K562 (cell line): ENCODE data around the gene KCNJ10. TPM values are rescaled to one million over a fixed set of nuclear protein-coding genes. Genes with fewer than 3 reads are reported as not detected.

Experiments used
- CBFA2T3 ChIP-seq: fragments of 450-650 bp; IDR thresholded peaks from 2 replicates; pipeline ENCODE4 v1.6.1; 2017
- HNRNPK ChIP-seq: fragments of 200-400 bp; formaldehyde crosslinking; IDR thresholded peaks from one replicate; pipeline ENCODE4 v1.6.1; 2018; ENCODE audit warnings: mild to moderate bottlenecking, low read depth, low read length; ENCODE audit not compliant: poor library complexity, severe bottlenecking
- HNRNPLL ChIP-seq: fragments of 200-400 bp; formaldehyde crosslinking; IDR thresholded peaks from 2 replicates; pipeline ENCODE4 v1.6.1; 2017; ENCODE audit warnings: low read length, low read depth, mild to moderate bottlenecking; ENCODE audit not compliant: poor library complexity, severe bottlenecking
- TAF15 ChIP-seq: fragments of 200-400 bp; formaldehyde crosslinking; IDR thresholded peaks from 2 replicates; pipeline ENCODE4 v1.6.1; 2017; ENCODE audit warnings: mild to moderate bottlenecking, low read depth, low read length, moderate library complexity
- TFAM ChIP-seq: fragments of 250-450 bp; sonication (Bioruptor Pico); conservative IDR thresholded peaks from 2 replicates; pipeline ENCODE4 v1.5.0; 2021; ENCODE audit warnings: mild to moderate bottlenecking, moderate library complexity
- VEZF1 ChIP-seq: fragments of 200-800 bp; sonication (Bioruptor generic); IDR thresholded peaks from 2 replicates; pipeline ENCODE4 v1.6.1; 2017; ENCODE audit warnings: missing genetic modification characterization, missing compliant biosample characterization
- polyA plus RNA-seq, 8 experiments: library from polyadenylated mRNA; depleted of rRNA in 4 of 8; stranded (reverse) in 5 of 8; unstranded in 3 of 8; fragments of >200 nt; fragmentation: Nextera tagmentation in 2 of 8; fragmentation: Illumina TruSeq in 1 of 8; extraction: Ambion mirVana in 2 of 8; extraction: Trizol in 1 of 8; gene quantifications; 2 replicates each; pipeline versions ENCODE4 v1.2.1 to v1.2.3, GENCODE V29; 2011 to 2014; ENCODE audit warnings: inconsistent platforms in 1 of 8, missing spikeins in 1 of 8
- total RNA-seq, 7 experiments: library from RNA; depleted of rRNA in 6 of 7; stranded (reverse); fragments of >200 nt in 6 of 7; fragmentation: Illumina TruSeq in 2 of 7; extraction: Trizol in 2 of 7; gene quantifications; 2 replicates each; pipeline versions ENCODE4 v1.2.1 to v1.2.3, GENCODE V29; 2011 to 2021; ENCODE audit warnings: low replicate concordance in 1 of 7
- TF ChIP-seq, protein P1 (sequence below): fragments of 250-450 bp; sonication (Bioruptor Pico); IDR thresholded peaks from 2 replicates; pipeline ENCODE4 v1.5.1; 2021; ENCODE audit warnings: mild to moderate bottlenecking

KCNJ10 gene
- total and polyA plus RNA-seq, 9 of the 15 experiments (the other 6 are each of a cell fraction or from before 2014, with no cell fraction given) = 0.06 to 0.11 TPM; not detected in 7

DNA sequence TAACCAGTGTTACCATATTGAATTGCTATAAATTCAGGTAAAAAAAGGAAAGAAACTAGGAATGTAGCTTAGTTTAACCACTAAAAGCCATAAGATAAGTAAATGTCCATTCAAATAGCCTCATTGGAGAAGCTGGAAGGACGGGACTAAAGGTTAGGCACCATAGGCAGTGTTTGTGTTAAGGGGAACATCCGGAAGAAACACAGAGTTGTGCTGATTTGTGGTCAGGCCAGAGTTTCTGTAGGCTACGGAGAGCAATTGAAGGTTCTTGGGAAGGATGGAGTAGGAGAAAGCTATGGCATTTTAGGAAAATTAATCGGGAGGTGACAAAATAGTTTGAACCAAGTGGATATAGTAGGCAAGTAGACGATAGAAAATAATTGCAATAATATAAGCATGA is 1.3 kb upstream of the KCNJ10 start (continued):
- TF ChIP-seq VEZF1 (CRISPR knock-in tag) (no peak), HNRNPK (no peak), CBFA2T3 (no peak), TFAM (CRISPR knock-in tag) (no peak), TAF15 (no peak), HNRNPLL (no peak)
- TF ChIP-seq, protein P1, sequence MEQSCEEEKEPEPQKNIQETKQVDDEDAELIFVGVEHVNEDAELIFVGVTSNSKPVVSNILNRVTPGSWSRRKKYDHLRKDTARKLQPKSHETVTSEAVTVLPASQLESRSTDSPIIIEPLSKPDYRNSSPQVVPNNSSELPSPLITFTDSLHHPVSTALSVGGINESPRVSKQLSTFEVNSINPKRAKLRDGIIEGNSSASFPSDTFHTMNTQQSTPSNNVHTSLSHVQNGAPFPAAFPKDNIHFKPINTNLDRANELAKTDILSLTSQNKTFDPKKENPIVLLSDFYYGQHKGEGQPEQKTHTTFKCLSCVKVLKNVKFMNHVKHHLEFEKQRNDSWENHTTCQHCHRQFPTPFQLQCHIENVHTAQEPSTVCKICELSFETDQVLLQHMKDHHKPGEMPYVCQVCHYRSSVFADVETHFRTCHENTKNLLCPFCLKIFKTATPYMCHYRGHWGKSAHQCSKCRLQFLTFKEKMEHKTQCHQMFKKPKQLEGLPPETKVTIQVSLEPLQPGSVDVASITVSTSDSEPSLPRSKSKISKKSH (CRISPR knock-in tag) = no peak
